Loucy (cell line): ENCODE results near the gene SOWAHD.

ENCODE experiments used
- H2AFZ ChIP-seq: fragments of 200-600 bp; sonication (generic); 2 replicates; pipeline ENCODE4 v1.6.0; 2016; ENCODE audit warnings: antibody characterized with exemption, mild to moderate bottlenecking, low read length, moderate library complexity
- H3F3A ChIP-seq: fragments of 200-600 bp; 2 replicates; pipeline ENCODE4 v1.6.0; 2016; ENCODE audit warnings: antibody characterized with exemption, low read depth, mild to moderate bottlenecking
- H3K27me3 ChIP-seq: fragments of 200-600 bp; sonication (generic); 2 replicates; pipeline ENCODE4 v1.6.1; 2014; ENCODE audit warnings: low read length, mild to moderate bottlenecking; ENCODE audit not compliant: insufficient read depth, poor library complexity, severe bottlenecking
- H3K36me3 ChIP-seq: fragments of 200-600 bp; sonication (generic); 2 replicates; pipeline ENCODE4 v1.6.1; 2016; ENCODE audit warnings: low read length; ENCODE audit not compliant: insufficient read depth
- H3K4me1 ChIP-seq: fragments of 200-600 bp; sonication (generic); 2 replicates; pipeline ENCODE4 v1.5.1; 2014; ENCODE audit warnings: low read length, mild to moderate bottlenecking; ENCODE audit not compliant: insufficient read depth, poor library complexity, severe bottlenecking
- H3K4me2 ChIP-seq: fragments of 200-600 bp; sonication (generic); 2 replicates; pipeline ENCODE4 v1.6.0; 2014; ENCODE audit warnings: antibody characterized with exemption, low read length, low read depth, mild to moderate bottlenecking; ENCODE audit not compliant: poor library complexity, severe bottlenecking
- H3K4me3 ChIP-seq: fragments of 200-600 bp; sonication (generic); 2 replicates; pipeline ENCODE4 v1.5.1; 2014; ENCODE audit warnings: low read length, mild to moderate bottlenecking, mixed read lengths; ENCODE audit not compliant: poor library complexity, severe bottlenecking
- H3K79me2 ChIP-seq: fragments of 200-600 bp; sonication (generic); 2 replicates; pipeline ENCODE4 v1.6.1; 2014; ENCODE audit warnings: low read length; ENCODE audit not compliant: insufficient read depth
- H3K9ac ChIP-seq: fragments of 200-600 bp; sonication (generic); 2 replicates; pipeline ENCODE4 v1.6.0; 2014; ENCODE audit warnings: mild to moderate bottlenecking, low read depth, low read length, moderate library complexity; ENCODE audit not compliant: poor library complexity, severe bottlenecking
- H3K9me2 ChIP-seq: fragments of 200-600 bp; sonication (generic); replicated peaks from 2 replicates; pipeline ENCODE4 v1.6.1; 2016; ENCODE audit warnings: low read depth, low read length, mixed read lengths
- H3K9me3 ChIP-seq: fragments of 200-600 bp; sonication (generic); 2 replicates; pipeline ENCODE4 v1.6.1; 2014; ENCODE audit warnings: mild to moderate bottlenecking, antibody characterized with exemption, low read length, low read depth; ENCODE audit not compliant: insufficient read depth
- H4K20me1 ChIP-seq: fragments of 200-600 bp; sonication (generic); 2 replicates; pipeline ENCODE4 v1.6.0; 2014; ENCODE audit warnings: antibody characterized with exemption, low read length, mild to moderate bottlenecking; ENCODE audit not compliant: insufficient read depth, poor library complexity, severe bottlenecking
- CTCF ChIP-seq: fragments of 200-600 bp; sonication (generic); conservative IDR thresholded peaks from 2 replicates; pipeline ENCODE4 v1.5.1; 2014; ENCODE audit warnings: mild to moderate bottlenecking, antibody characterized with exemption, low read length
- EZH2phosphoT487 ChIP-seq: fragments of 200-600 bp; IDR thresholded peaks from 2 replicates; pipeline ENCODE4 v1.6.1; 2018; ENCODE audit warnings: antibody characterized with exemption, mild to moderate bottlenecking, moderate library complexity, borderline replicate concordance

The SOWAHD gene

GRCh38 chrX:119760026-119760877 is 1.9 kb downstream of the SOWAHD start:
- Histone ChIP-seq H3K9ac (no peak overlapping the region), H3K4me3 (no peak overlapping the region), H3K4me2 (no peak overlapping the region), H3K9me3 (no peaks in the 10 kb centered on the region), H3K27me3 (no peaks in the 10 kb centered on the region), H4K20me1 (no peaks in the 10 kb centered on the region), H3K9me2 (no peaks in the 10 kb centered on the region), H3K4me1 (no peaks in the 10 kb centered on the region), H3K36me3 (no peaks in the 10 kb centered on the region), H3F3A (no peaks in the 10 kb centered on the region), H2AFZ (no peak overlapping the region; the same call in 1 of the 2 replicates), H3K79me2 (no peaks in the 10 kb centered on the region)
- no peak for TF ChIP-seq CTCF
- TF ChIP-seq EZH2phosphoT487 = no peak

- no peaks in the 10 kb centered on the region for H3K9me2 ChIP-seq
- H3F3A ChIP-seq = no peaks in the 10 kb centered on the region
- H2AFZ ChIP-seq = no peak overlapping the region
- no peak overlapping the region for H3K9ac ChIP-seq
- no peak for TF ChIP-seq CTCF
- no peak for TF ChIP-seq EZH2phosphoT487
- H3K9me3 ChIP-seq = no peaks in the 10 kb centered on the region
- H3K79me2 ChIP-seq = no peaks in the 10 kb centered on the region
- H3K4me3 ChIP-seq = no peak overlapping the region
- H3K36me3 ChIP-seq = no peaks in the 10 kb centered on the region
- H3K4me1 ChIP-seq = no peaks in the 10 kb centered on the region
- H4K20me1 ChIP-seq = no peaks in the 10 kb centered on the region
- H3K4me2 ChIP-seq = no peak overlapping the region
- H3K27me3 ChIP-seq = no peaks in the 10 kb centered on the region
Observed at GRCh38 chrX:119762718-119763117, 4.3 kb downstream of the SOWAHD start.

GRCh38 chrX:119763181-119763580 is 4.8 kb downstream of the SOWAHD start:
- no peak overlapping the region for H2AFZ ChIP-seq

More at GRCh38 chrX:119763181-119763580, 4.8 kb downstream of the SOWAHD start:
- TF ChIP-seq CTCF (no peak), EZH2phosphoT487 (no peak)
- Histone ChIP-seq H3K27me3 (no peaks in the 10 kb centered on the region), H3K9me2 (no peaks in the 10 kb centered on the region), H3K4me2 (no peak overlapping the region), H3F3A (no peaks in the 10 kb centered on the region), H3K9ac (no peak overlapping the region), H3K4me1 (no peaks in the 10 kb centered on the region), H3K9me3 (no peaks in the 10 kb centered on the region), H4K20me1 (no peaks in the 10 kb centered on the region), H3K36me3 (no peaks in the 10 kb centered on the region), H3K4me3 (no peak overlapping the region), H3K79me2 (no peaks in the 10 kb centered on the region)
